SH-SY5Y (cell line): ENCODE data around the gene SPAG17.

ENCODE experiments used
- GATA2 ChIP-seq: IDR thresholded peaks from 2 replicates; pipeline ENCODE4 v1.6.1; 2011; ENCODE audit warnings: mild to moderate bottlenecking, low read depth, low read length
- GATA3 ChIP-seq: IDR thresholded peaks from 2 replicates; pipeline ENCODE4 v1.6.1; 2011; ENCODE audit warnings: low read depth, mild to moderate bottlenecking, low read length, moderate library complexity

GRCh38 chr1:118075116-118075515, 109.9 kb downstream of the SPAG17 start:
- TF ChIP-seq GATA2 (no peak), GATA3 (no peak)
